Measurements from ENCODE around the gene TRNAU1AP.
A peak's percentile ranks its signal among the peaks of the same experiment; 100 is the strongest.
"Not testable (repeated sequence)": the region's sequence is repeated elsewhere in the genome, so short reads cannot be mapped to it uniquely, and the experiment has no call there.

Gene TRNAU1AP

GRCh38 chr1:28519946-28520725 lies 32.7 kb upstream of the TRNAU1AP start:
- no peak for TF ChIP-seq PAX5 (IDR thresholded peaks at IDR 0.05; ENCODE audit: insufficient read depth, low read length, severe bottlenecking)
- TF ChIP-seq POLR2AphosphoS5 (IDR thresholded peaks at IDR 0.05; ENCODE audit: low read depth, low read length), result no peak
- TF ChIP-seq SPI1 (IDR thresholded peaks at IDR 0.05; ENCODE audit: low read depth, low read length), result no peak
- TF ChIP-seq POLR2A (IDR thresholded peaks at IDR 0.05; ENCODE audit: low read depth, low read length), result no peak
- no peak for TF ChIP-seq TAF1 (IDR thresholded peaks at IDR 0.05; ENCODE audit: low read depth, low read length)
- TF ChIP-seq POU2F2 (IDR thresholded peaks at IDR 0.05; ENCODE audit: low read depth, low read length), result no peak
- FAIRE-seq, result peak; percentile 59
- DNase-seq (ENCODE audit: insufficient read length, low spot score), result no peak

- not testable (repeated sequence) for FAIRE-seq; DNase-seq (ENCODE audit: insufficient read length, low spot score)
Observed at GRCh38 chr1:28520796-28521195, 32.1 kb upstream of the TRNAU1AP start.

- FAIRE-seq (no peak), DNase-seq (ENCODE audit: insufficient read length, low spot score) (no peak)
- no peak for TF ChIP-seq SPI1 (IDR thresholded peaks at IDR 0.05; ENCODE audit: low read depth, low read length)
- TF ChIP-seq POLR2AphosphoS5 (IDR thresholded peaks at IDR 0.05; ENCODE audit: low read depth, low read length), result no peak
- TF ChIP-seq TAF1 (IDR thresholded peaks at IDR 0.05; ENCODE audit: low read depth, low read length), result no peak
- no peak for TF ChIP-seq POU2F2 (IDR thresholded peaks at IDR 0.05; ENCODE audit: low read depth, low read length)
- TF ChIP-seq PAX5 (IDR thresholded peaks at IDR 0.05; ENCODE audit: insufficient read depth, low read length, severe bottlenecking), result no peak
- no peak for TF ChIP-seq POLR2A (IDR thresholded peaks at IDR 0.05; ENCODE audit: low read depth, low read length)
Observed at GRCh38 chr1:28521502-28522164, 31.3 kb upstream of the TRNAU1AP start.

- FAIRE-seq, result not testable (repeated sequence)
Observed at GRCh38 chr1:28522537-28522936, 30.3 kb upstream of the TRNAU1AP start.

GRCh38 chr1:28525002-28525642 lies 27.8 kb upstream of the TRNAU1AP start:
- FAIRE-seq; DNase-seq (ENCODE audit: insufficient read length, low spot score): not testable (repeated sequence)

More at GRCh38 chr1:28522537-28522936, 30.3 kb upstream of the TRNAU1AP start:
- not testable (repeated sequence) for DNase-seq (ENCODE audit: insufficient read length, low spot score)

GRCh38 chr1:28526886-28527285 lies 26.0 kb upstream of the TRNAU1AP start:
- TF ChIP-seq POLR2AphosphoS5 (IDR thresholded peaks at IDR 0.05; ENCODE audit: low read depth, low read length) (no peak), PAX5 (IDR thresholded peaks at IDR 0.05; ENCODE audit: insufficient read depth, low read length, severe bottlenecking) (no peak), POU2F2 (IDR thresholded peaks at IDR 0.05; ENCODE audit: low read depth, low read length) (no peak)
- FAIRE-seq, result no peak
- DNase-seq (ENCODE audit: insufficient read length, low spot score), result no peak

GRCh38 chr1:28530456-28530855 lies 22.4 kb upstream of the TRNAU1AP start:
- TF ChIP-seq POU2F2 (IDR thresholded peaks at IDR 0.05; ENCODE audit: low read depth, low read length) (no peak), TAF1 (IDR thresholded peaks at IDR 0.05; ENCODE audit: low read depth, low read length) (no peak)
- no peak for DNase-seq (ENCODE audit: insufficient read length, low spot score)
- no peak for FAIRE-seq

- DNase-seq (ENCODE audit: insufficient read length, low spot score) (no peak), FAIRE-seq (no peak)
- no peak for TF ChIP-seq POLR2AphosphoS5 (IDR thresholded peaks at IDR 0.05; ENCODE audit: low read depth, low read length)
- TF ChIP-seq POLR2A (IDR thresholded peaks at IDR 0.05; ENCODE audit: low read depth, low read length), result no peak
- TF ChIP-seq SPI1 (IDR thresholded peaks at IDR 0.05; ENCODE audit: low read depth, low read length), result no peak
- no peak for TF ChIP-seq PAX5 (IDR thresholded peaks at IDR 0.05; ENCODE audit: insufficient read depth, low read length, severe bottlenecking)
- no peak for TF ChIP-seq POU2F2 (IDR thresholded peaks at IDR 0.05; ENCODE audit: low read depth, low read length)
- TF ChIP-seq TAF1 (IDR thresholded peaks at IDR 0.05; ENCODE audit: low read depth, low read length), result no peak
Observed at GRCh38 chr1:28534671-28535070, 18.2 kb upstream of the TRNAU1AP start.

GRCh38 chr1:28535180-28535579 lies 17.7 kb upstream of the TRNAU1AP start:
- TF ChIP-seq POU2F2 (IDR thresholded peaks at IDR 0.05; ENCODE audit: low read depth, low read length), result no peak
- TF ChIP-seq POLR2A (IDR thresholded peaks at IDR 0.05; ENCODE audit: low read depth, low read length), result no peak
- TF ChIP-seq POLR2AphosphoS5 (IDR thresholded peaks at IDR 0.05; ENCODE audit: low read depth, low read length), result no peak
- TF ChIP-seq SPI1 (IDR thresholded peaks at IDR 0.05; ENCODE audit: low read depth, low read length), result no peak
- TF ChIP-seq TAF1 (IDR thresholded peaks at IDR 0.05; ENCODE audit: low read depth, low read length), result no peak
- no peak for TF ChIP-seq PAX5 (IDR thresholded peaks at IDR 0.05; ENCODE audit: insufficient read depth, low read length, severe bottlenecking)
- DNase-seq (ENCODE audit: insufficient read length, low spot score) (no peak), FAIRE-seq (no peak)

- no peak for TF ChIP-seq SPI1 (IDR thresholded peaks at IDR 0.05; ENCODE audit: low read depth, low read length)
- no peak for TF ChIP-seq TAF1 (IDR thresholded peaks at IDR 0.05; ENCODE audit: low read depth, low read length)
- no peak for TF ChIP-seq PAX5 (IDR thresholded peaks at IDR 0.05; ENCODE audit: insufficient read depth, low read length, severe bottlenecking)
- no peak for TF ChIP-seq POLR2AphosphoS5 (IDR thresholded peaks at IDR 0.05; ENCODE audit: low read depth, low read length)
- TF ChIP-seq POU2F2 (IDR thresholded peaks at IDR 0.05; ENCODE audit: low read depth, low read length), result no peak
- no peak for TF ChIP-seq POLR2A (IDR thresholded peaks at IDR 0.05; ENCODE audit: low read depth, low read length)
- FAIRE-seq (no peak), DNase-seq (ENCODE audit: insufficient read length, low spot score) (no peak)
Observed at GRCh38 chr1:28537457-28538199, 15.3 kb upstream of the TRNAU1AP start.
